Measurements from ENCODE around the gene SACS. TPM values are rescaled to one million over a fixed set of nuclear protein-coding genes. Genes with fewer than 3 reads are reported as not detected.
"Not testable (repeated sequence)": the region's sequence is repeated elsewhere in the genome, so short reads cannot be mapped to it uniquely, and the experiment has no call there.

SACS gene
- total RNA-seq, 4 donors from 2014 or later, result 2.4 to 5.0 (median 3.9) TPM

- WGBS, 2 donors, result 57 to 74% methylated on average over 3 of the region's 3 CpGs
- no peak for TF ChIP-seq POLR2A (IDR thresholded peaks at IDR 0.05)
- intact Hi-C loops (cut with DNase I; ENCODE audit: low total_unique reads), result no loop called here
- no peak for DNase-seq (ENCODE audit: low spot score in 2 of 2)
- H3K4me3 ChIP-seq (ENCODE audit: low read depth, poor library complexity, severe bottlenecking), result no peak overlapping the region
Measured at GRCh38 chr13:23319883-23320224, 113.6 kb downstream of the SACS start.

GRCh38 chr13:23314837-23315236, 118.7 kb downstream of the SACS start:
- intact Hi-C loops (cut with DNase I; ENCODE audit: low total_unique reads); DNase-seq (ENCODE audit: low spot score in 2 of 2); H3K4me3 ChIP-seq (ENCODE audit: low read depth, poor library complexity, severe bottlenecking): not testable (repeated sequence)
- 62 to 94% methylated on average over 6 of the region's 6 CpGs for WGBS, 2 donors

- WGBS, 2 donors, result 73 to 89% methylated on average over 1 of the region's 1 CpG
- H3K4me3 ChIP-seq (ENCODE audit: low read depth, poor library complexity, severe bottlenecking), result no peak overlapping the region
- intact Hi-C loops (cut with DNase I; ENCODE audit: low total_unique reads), result no loop called here
- TF ChIP-seq CTCF (IDR thresholded peaks at IDR 0.05), result no peak
- TF ChIP-seq POLR2A (IDR thresholded peaks at IDR 0.05), result no peak
- no peak for DNase-seq (ENCODE audit: low spot score in 2 of 2)
Measured at GRCh38 chr13:23292586-23292985, 140.9 kb downstream of the SACS start.

DNA sequence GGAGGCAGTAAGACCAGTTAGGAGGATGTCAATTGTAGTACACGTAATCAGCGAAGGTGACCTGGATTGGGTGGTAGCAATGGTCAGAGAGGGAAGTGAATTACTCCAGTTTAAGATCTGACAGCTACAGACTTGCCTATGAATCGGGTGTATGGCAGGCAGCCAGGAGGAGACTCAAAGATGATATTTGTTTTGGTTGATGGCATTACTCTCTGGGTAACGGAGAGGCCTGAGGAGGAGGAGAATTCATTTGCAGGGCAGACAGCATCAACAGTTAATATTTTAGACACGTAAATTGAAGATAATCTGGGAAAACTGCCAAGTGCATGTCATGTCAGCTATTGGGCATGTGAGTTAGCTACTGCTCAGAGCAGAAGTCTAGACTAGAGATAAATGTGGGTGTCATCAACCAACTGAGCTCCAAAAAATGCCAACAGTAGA, 143.6 kb downstream of the SACS start:
- TF ChIP-seq POLR2A (IDR thresholded peaks at IDR 0.05) (no peak), CTCF (IDR thresholded peaks at IDR 0.05) (no peak)
- intact Hi-C loops (cut with DNase I; ENCODE audit: low total_unique reads), result no loop called here
- 29 to 31% methylated on average over 5 of the region's 5 CpGs for WGBS, 2 donors
- no peak overlapping the region for H3K4me3 ChIP-seq (ENCODE audit: low read depth, poor library complexity, severe bottlenecking)
- no peak for DNase-seq (ENCODE audit: low spot score in 2 of 2)

GRCh38 chr13:23288995-23289394, 144.5 kb downstream of the SACS start:
- WGBS, 2 donors, result 33 to 41% methylated on average over 7 of the region's 7 CpGs
- no peak for DNase-seq (ENCODE audit: low spot score in 2 of 2)
- TF ChIP-seq POLR2A (IDR thresholded peaks at IDR 0.05) (no peak), CTCF (IDR thresholded peaks at IDR 0.05) (no peak)
- intact Hi-C loops (cut with DNase I; ENCODE audit: low total_unique reads), result no loop called here
- no peak overlapping the region for H3K4me3 ChIP-seq (ENCODE audit: low read depth, poor library complexity, severe bottlenecking)

GRCh38 chr13:23288564-23288963, 144.9 kb downstream of the SACS start:
- no peak for DNase-seq (ENCODE audit: low spot score in 2 of 2)
- H3K4me3 ChIP-seq (ENCODE audit: low read depth, poor library complexity, severe bottlenecking), result no peak overlapping the region
- intact Hi-C loops (cut with DNase I; ENCODE audit: low total_unique reads), result no loop called here
- 69 to 71% methylated on average over 1 of the region's 1 CpG for WGBS, 2 donors
- TF ChIP-seq CTCF (IDR thresholded peaks at IDR 0.05) (no peak), POLR2A (IDR thresholded peaks at IDR 0.05) (no peak)

GRCh38 chr13:23279321-23279720, 154.2 kb downstream of the SACS start:
- intact Hi-C loops (cut with DNase I; ENCODE audit: low total_unique reads), result no loop called here
- TF ChIP-seq POLR2A (IDR thresholded peaks at IDR 0.05) (no peak), CTCF (IDR thresholded peaks at IDR 0.05) (no peak)
- 79 to 83% methylated on average over 5 of the region's 5 CpGs for WGBS, 2 donors
- DNase-seq (ENCODE audit: low spot score in 2 of 2), result no peak
- H3K4me3 ChIP-seq (ENCODE audit: low read depth, poor library complexity, severe bottlenecking), result no peak overlapping the region
